ENCODE data around the gene PFN1.

DNA sequence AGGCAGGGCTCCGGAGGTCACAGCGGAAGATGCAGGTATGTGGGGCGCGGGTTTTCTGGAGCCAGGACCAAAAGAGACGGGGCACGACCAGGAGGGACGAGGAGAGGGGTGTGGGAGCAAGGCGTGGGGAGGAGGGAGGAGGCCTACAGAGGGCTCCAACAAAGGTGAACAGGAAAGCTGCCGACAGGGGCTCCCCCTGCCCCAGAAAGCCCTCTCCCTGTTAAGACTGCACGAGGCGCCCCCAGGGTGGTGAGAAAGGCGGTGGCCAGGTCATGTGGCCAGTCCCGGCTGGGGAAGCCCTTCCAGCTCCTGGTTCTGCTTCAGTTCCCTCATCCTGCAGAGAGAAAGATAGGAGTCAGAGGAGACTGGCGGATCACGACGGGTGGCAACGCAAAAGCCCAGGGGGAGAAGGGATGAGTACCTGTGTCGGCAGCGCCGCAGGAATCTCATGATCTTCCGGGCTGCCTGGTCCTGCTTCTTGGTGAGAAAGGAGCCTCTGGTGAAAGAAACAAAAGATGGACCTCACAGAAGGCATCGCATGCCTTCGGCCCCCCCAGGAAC is 20.2 kb upstream of the PFN1 start:
- TF ChIP-seq, protein P1, sequence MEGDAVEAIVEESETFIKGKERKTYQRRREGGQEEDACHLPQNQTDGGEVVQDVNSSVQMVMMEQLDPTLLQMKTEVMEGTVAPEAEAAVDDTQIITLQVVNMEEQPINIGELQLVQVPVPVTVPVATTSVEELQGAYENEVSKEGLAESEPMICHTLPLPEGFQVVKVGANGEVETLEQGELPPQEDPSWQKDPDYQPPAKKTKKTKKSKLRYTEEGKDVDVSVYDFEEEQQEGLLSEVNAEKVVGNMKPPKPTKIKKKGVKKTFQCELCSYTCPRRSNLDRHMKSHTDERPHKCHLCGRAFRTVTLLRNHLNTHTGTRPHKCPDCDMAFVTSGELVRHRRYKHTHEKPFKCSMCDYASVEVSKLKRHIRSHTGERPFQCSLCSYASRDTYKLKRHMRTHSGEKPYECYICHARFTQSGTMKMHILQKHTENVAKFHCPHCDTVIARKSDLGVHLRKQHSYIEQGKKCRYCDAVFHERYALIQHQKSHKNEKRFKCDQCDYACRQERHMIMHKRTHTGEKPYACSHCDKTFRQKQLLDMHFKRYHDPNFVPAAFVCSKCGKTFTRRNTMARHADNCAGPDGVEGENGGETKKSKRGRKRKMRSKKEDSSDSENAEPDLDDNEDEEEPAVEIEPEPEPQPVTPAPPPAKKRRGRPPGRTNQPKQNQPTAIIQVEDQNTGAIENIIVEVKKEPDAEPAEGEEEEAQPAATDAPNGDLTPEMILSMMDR (IDR thresholded peaks at IDR 0.05), result no peak
- no peak for TF ChIP-seq POLR2A (IDR thresholded peaks at IDR 0.05)
